HepG2 (cell line): ENCODE measurements around the gene TYW1B.
"Not testable (repeated sequence)": the region's sequence is repeated elsewhere in the genome, so short reads cannot be mapped to it uniquely, and the experiment has no call there.

Experiments
- CBX1 ChIP-seq: IDR thresholded peaks from one replicate; pipeline ENCODE4 v1.6.1; 2016; ENCODE audit warnings: antibody characterized with exemption, low read depth
- JUND ChIP-seq: sonication (generic); formaldehyde crosslinking; IDR thresholded peaks from 2 replicates; pipeline ENCODE4 v1.8.0; 2022; ENCODE audit warnings: mild to moderate bottlenecking, missing genetic modification reagents
- POLR2AphosphoS5 ChIP-seq: IDR thresholded peaks from 2 replicates; pipeline ENCODE4 v1.6.1; 2012; ENCODE audit warnings: low read depth, low read length
- TAF15 ChIP-seq: fragments of 200-400 bp; formaldehyde crosslinking; IDR thresholded peaks from one replicate; pipeline ENCODE4 v1.6.1; 2018; ENCODE audit warnings: mild to moderate bottlenecking, low read depth, low read length; ENCODE audit not compliant: poor library complexity, severe bottlenecking

DNA sequence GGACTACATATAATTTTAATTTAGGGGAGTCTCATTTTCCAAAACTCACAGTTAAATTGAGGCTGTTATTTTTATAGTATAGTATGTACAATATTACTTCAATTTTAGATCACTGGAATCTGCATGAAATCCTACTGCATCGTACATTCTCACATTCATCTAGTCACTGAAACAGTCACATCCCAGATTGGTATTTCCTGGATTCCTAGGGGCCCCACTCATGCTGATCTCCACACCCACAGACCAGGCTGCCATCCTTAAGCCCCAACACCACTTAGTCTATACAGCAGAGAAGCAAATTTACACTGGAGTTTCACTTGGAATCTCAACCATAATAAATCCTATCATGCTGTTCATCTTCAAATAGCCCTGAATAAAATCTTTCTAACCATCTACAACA is 26.4 kb downstream of the TYW1B start:
- TF ChIP-seq CBX1; TAF15; POLR2AphosphoS5; JUND (CRISPR knock-in tag): not testable (repeated sequence)
